Progenitor cell of endocrine pancreas (in vitro differentiated cells): ENCODE measurements around the gene CGRRF1. TPM values are rescaled to one million over a fixed set of nuclear protein-coding genes. Genes with fewer than 3 reads are reported as not detected.

ENCODE experiments used
- DNase-seq: peaks from one replicate; pipeline ENCODE4 v3.0.0; 2021; ENCODE audit warnings: low spot score; ENCODE audit not compliant: unreplicated experiment
- H3K27ac Mint-ChIP-seq: 2 replicates; pipeline ENCODE4 v1.8.0; 2021; ENCODE audit warnings: mild to moderate bottlenecking, moderate library complexity, mixed read lengths
- H3K27me3 Mint-ChIP-seq: 2 replicates; pipeline ENCODE4 v1.8.0; 2021; ENCODE audit warnings: mixed read lengths
- H3K36me3 Mint-ChIP-seq: 2 replicates; pipeline ENCODE4 v1.8.0; 2022; ENCODE audit warnings: mixed read lengths; ENCODE audit not compliant: insufficient read depth
- H3K4me1 Mint-ChIP-seq: 2 replicates; pipeline ENCODE4 v1.8.0; 2021; ENCODE audit warnings: low read depth, mixed read lengths
- H3K4me3 Mint-ChIP-seq: 2 replicates; pipeline ENCODE4 v1.8.0; 2021; ENCODE audit warnings: low read depth, mild to moderate bottlenecking, moderate library complexity, mixed read lengths
- H3K9me3 Mint-ChIP-seq: 2 replicates; pipeline ENCODE4 v1.8.0; 2021; ENCODE audit warnings: low read depth, mixed read lengths
- CTCF ChIP-seq: fragments of 200-600 bp; sonication (generic); IDR thresholded peaks from one replicate; pipeline ENCODE4 v1.5.0; 2021; ENCODE audit warnings: antibody characterized with exemption, mild to moderate bottlenecking; ENCODE audit not compliant: unreplicated experiment
- long read RNA-seq: library from polyadenylated mRNA; unstranded; transcript quantifications from one replicate; pipeline ENCODE4 v2.0.0, GENCODE V29; 2020
- total RNA-seq: library from RNA; stranded (reverse); gene quantifications from 2 replicates; pipeline ENCODE4 v1.2.1, GENCODE V29; 2021

Gene CGRRF1
- total RNA-seq, result 16.9 and 19.3 TPM in 2 replicates
- long read RNA-seq, transcript CGRRF1-201 (6 exons, 2,057 nt), result major isoform, 42 of 71 reads
- long read RNA-seq, partial matches to known transcripts, result 6 of 71 reads
- long read RNA-seq, other reads (novel, unspliced or antisense), result 23 of 71 reads

DNA sequence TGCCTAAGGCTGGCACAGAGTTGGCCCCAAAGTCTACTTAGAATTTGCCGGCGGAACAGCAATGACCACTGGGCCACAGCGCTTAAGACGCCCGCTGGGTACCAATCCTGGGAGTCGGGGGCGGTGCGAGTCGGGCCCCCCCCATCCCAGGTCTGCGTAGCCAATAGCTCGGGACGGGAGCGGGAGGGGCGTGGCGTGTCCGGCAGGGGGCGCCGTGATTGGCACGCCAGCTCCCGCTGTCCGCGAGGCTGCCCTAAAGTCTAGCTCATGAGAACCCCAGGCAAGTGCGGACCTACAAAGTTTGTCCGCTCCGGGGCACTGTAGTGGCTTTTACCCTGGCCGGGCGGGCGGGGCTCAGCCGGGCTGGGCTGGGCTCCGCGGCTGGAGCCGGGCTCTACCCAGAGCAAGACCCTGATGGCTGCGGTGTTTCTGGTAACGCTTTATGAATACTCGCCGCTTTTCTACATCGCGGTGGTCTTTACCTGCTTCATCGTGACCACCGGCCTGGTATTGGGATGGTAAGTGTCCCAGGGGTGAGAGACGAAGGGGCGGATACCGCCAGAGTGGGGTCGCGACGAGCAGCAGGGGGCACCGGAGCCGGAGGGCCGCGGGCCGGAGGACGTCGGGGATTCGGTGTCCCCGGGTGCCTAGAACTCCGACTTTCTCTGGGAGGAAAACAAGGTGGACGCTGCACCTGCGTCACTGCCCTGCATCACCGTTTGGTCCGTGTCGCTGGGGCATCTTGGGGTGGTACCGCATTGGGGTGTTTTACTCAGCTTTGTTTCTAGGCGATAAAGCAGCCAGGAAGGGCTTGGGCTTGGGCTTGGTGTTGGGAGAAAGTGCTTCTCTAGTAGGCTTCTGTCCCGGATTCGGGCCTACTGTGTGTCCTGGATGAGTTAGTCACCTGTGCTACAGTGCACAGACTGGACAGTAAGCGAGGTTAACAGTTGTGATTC lies at the start of gene CGRRF1:
CGRRF1 (plus strand) TSS at position 361 of the 956 bp plus-strand sequence; CDS start at position 415, 54 bp downstream.
- Mint-ChIP-seq H3K4me1 (peaks cover 14% of the 10 kb centered on the region), H3K4me3 (peak within 1 kb of the TSS; percentile 97), H3K36me3 (peaks cover 8% of the 10 kb centered on the region), H3K9me3 (no peaks in the 10 kb centered on the region), H3K27me3 (peaks cover 6% of the 10 kb centered on the region), H3K27ac (peak within 1 kb of the TSS; percentile 99)
- TF ChIP-seq CTCF, result peak; percentile 71
- peak; percentile 98 for DNase-seq

- no peak for TF ChIP-seq CTCF
- H3K4me1 Mint-ChIP-seq, result peaks cover 2% of the 10 kb centered on the region
- peaks cover 45% of the 10 kb centered on the region for H3K27me3 Mint-ChIP-seq
- peaks cover 4% of the 10 kb centered on the region for H3K36me3 Mint-ChIP-seq
- DNase-seq, result no peak
- H3K27ac Mint-ChIP-seq, result no peak overlapping the region
- H3K4me3 Mint-ChIP-seq, result no peak overlapping the region
- H3K9me3 Mint-ChIP-seq, result peaks cover 12% of the 10 kb centered on the region
These were observed 47.7 kb upstream of the CGRRF1 start for GRCh38 chr14:54462048-54462447.

DNA sequence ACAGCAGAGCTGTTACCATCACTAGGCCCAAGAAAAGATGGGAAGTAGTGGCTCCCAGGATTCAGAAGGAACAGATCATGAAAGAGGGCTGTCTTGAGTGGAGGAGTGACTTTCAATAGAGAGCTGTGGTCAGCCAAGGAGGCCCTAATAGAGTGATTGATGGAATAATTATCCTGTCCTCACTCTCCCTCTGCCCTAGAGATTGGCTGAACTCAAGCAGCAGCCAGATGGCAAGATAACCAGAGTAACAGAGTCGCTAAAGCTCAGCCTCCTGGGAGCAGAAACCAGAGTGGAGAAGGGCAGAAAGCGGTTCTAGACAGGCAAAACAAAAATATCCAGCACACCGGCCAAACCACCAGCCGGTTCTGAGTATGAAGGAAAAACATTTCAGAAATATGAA lies 44.1 kb upstream of the CGRRF1 start:
- peaks cover 2% of the 10 kb centered on the region for H3K4me1 Mint-ChIP-seq
- H3K4me3 Mint-ChIP-seq, result no peak overlapping the region
- no peak for DNase-seq
- peaks cover 9% of the 10 kb centered on the region for H3K9me3 Mint-ChIP-seq
- H3K27ac Mint-ChIP-seq, result no peak overlapping the region
- peaks cover 44% of the 10 kb centered on the region for H3K27me3 Mint-ChIP-seq
- H3K36me3 Mint-ChIP-seq, result no peaks in the 10 kb centered on the region
- TF ChIP-seq CTCF, result no peak

- Mint-ChIP-seq H3K36me3 (peaks cover 2% of the 10 kb centered on the region), H3K9me3 (peaks cover 9% of the 10 kb centered on the region), H3K4me3 (no peak overlapping the region), H3K27ac (no peak overlapping the region), H3K4me1 (peaks cover 8% of the 10 kb centered on the region), H3K27me3 (peaks cover 37% of the 10 kb centered on the region)
- no peak for DNase-seq
- TF ChIP-seq CTCF, result no peak
These were observed 42.4 kb upstream of the CGRRF1 start for GRCh38 chr14:54467280-54467679.

DNA sequence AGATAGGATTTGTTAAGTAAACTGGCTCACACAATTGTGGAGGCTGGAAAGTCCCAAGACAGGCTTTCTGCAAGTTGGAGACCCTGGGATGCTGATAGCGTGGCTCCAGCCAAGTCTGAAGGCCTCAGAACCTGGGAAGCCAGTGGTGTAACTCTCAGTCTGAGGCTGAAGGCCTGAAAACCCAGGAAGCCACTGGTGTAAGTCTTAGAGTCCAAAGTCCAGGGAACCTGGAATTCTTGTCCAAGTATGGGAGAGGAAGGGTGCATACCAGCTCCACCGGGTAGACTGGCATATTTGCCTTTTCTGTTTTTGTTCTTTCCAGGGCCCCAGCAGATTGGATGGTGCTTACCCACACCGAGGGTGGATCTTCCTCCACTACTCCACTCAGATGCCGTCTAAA lies 39.0 kb upstream of the CGRRF1 start:
- H3K4me1 Mint-ChIP-seq, result peaks cover 11% of the 10 kb centered on the region
- H3K27me3 Mint-ChIP-seq, result peaks cover 14% of the 10 kb centered on the region
- no peak overlapping the region for H3K4me3 Mint-ChIP-seq
- H3K27ac Mint-ChIP-seq, result peak overlapping the region; percentile 1
- H3K9me3 Mint-ChIP-seq, result peaks cover 9% of the 10 kb centered on the region
- no peak for DNase-seq
- peaks cover 6% of the 10 kb centered on the region for H3K36me3 Mint-ChIP-seq
- no peak for TF ChIP-seq CTCF
